Ovary (tissue), 3 donors: Measurements from ENCODE around the gene AP5B1.

Experiments
- CTCF ChIP-seq, 3 donors: fragments of 450-650 bp in 2 of 3; fragments of 200-600 bp in 1 of 3; IDR thresholded peaks; one replicate each; pipeline versions ENCODE4 v1.5.1 to v1.8.0; 2016 to 2022; ENCODE audit warnings: antibody characterized with exemption in 3 of 3, mild to moderate bottlenecking in 1 of 3
- EP300 ChIP-seq: sonication (generic); formaldehyde crosslinking; IDR thresholded peaks from one replicate; pipeline ENCODE4 v1.6.1; 2017; ENCODE audit warnings: antibody characterized with exemption
- POLR2A ChIP-seq: fragments of 450-650 bp; IDR thresholded peaks from one replicate; pipeline ENCODE4 v1.6.1; 2017; ENCODE audit warnings: antibody characterized with exemption, mild to moderate bottlenecking, moderate library complexity
- donor health status: DM: no; HTN: no; CAD: no.

GRCh38 chr11:65822776-65823528 is 42.2 kb upstream of the AP5B1 start:
- TF ChIP-seq CTCF (IDR thresholded peaks at IDR 0.05) (no peak), POLR2A (no peak), EP300 (no peak)
